Measurements from ENCODE around the gene MFSD6. TPM values are rescaled to one million over a fixed set of nuclear protein-coding genes. Genes with fewer than 3 reads are reported as not detected.

The MFSD6 gene
- total RNA-seq, 6 experiments from 2014 or later, result 3.2 to 10.4 (median 9.5) TPM

- Mint-ChIP-seq H3K27me3 (ENCODE audit: insufficient read depth) (no peaks in the 10 kb centered on the region), H3K36me3 (ENCODE audit: low read depth) (peaks cover 26% of the 10 kb centered on the region), H3K4me3 (peak overlapping the region; percentile 94), H3K4me1 (ENCODE audit: low read depth) (peaks cover 32% of the 10 kb centered on the region), H3K9me3 (peaks cover 15% of the 10 kb centered on the region), H3K27ac (peak overlapping the region; percentile 84)
- TF ChIP-seq CTCF (IDR thresholded peaks at IDR 0.05), result no peak
- no peak for DNase-seq
Observed at GRCh38 chr2:190535121-190535439, 126.9 kb downstream of the MFSD6 start.

DNA sequence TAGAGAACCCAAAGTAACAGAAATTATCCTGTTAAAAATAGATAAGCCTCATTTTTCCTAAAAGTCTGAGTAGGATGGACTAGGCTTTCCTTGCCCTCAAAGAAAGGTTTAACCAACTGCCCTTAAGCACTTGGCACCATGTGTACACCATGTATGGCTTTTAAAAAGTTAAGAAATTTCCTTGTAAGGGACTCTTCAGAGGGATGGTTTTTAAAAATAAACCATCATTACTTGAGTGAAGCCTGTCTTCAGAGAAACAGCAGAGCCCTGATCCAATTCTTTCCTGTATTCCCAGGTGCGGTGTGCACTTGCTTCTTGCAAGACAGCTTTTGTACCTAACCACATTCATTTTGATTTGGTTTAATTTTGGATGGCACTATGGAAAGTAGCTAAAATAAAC, 127.4 kb downstream of the MFSD6 start:
- no peak for DNase-seq
- peak overlapping the region; percentile 94 for H3K4me3 Mint-ChIP-seq

DNA sequence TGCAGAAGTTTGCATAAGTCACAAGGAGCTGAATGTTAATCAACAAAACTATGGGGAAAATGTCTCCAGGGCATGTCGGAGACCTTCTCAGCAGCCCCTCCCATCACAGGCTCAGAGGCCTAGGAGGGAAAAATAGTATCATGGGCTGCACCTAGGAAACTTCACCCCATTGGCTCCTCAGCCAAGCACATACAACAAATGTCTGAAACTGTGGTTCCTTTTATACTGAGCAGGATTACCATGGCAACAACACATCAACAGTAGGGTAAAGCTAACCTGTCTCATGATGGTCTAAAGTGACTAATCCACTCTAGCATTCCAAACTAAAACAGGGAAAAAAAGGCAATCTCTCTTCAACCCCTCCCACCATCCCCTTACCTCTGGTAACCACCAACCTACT, 129.6 kb downstream of the MFSD6 start:
- Mint-ChIP-seq H3K27me3 (ENCODE audit: insufficient read depth) (no peaks in the 10 kb centered on the region), H3K27ac (no peak overlapping the region), H3K9me3 (peaks cover 39% of the 10 kb centered on the region), H3K4me1 (ENCODE audit: low read depth) (peaks cover 20% of the 10 kb centered on the region), H3K4me3 (no peak overlapping the region), H3K36me3 (ENCODE audit: low read depth) (peaks cover 50% of the 10 kb centered on the region)
- DNase-seq, result peak; percentile 38
- TF ChIP-seq CTCF (IDR thresholded peaks at IDR 0.05), result no peak

More for the DNA sequence above, 127.4 kb downstream of the MFSD6 start:
- Mint-ChIP-seq H3K27me3 (ENCODE audit: insufficient read depth) (no peaks in the 10 kb centered on the region), H3K9me3 (peaks cover 20% of the 10 kb centered on the region), H3K4me1 (ENCODE audit: low read depth) (peaks cover 27% of the 10 kb centered on the region), H3K27ac (no peak overlapping the region; the same call in 1 of the 2 replicates), H3K36me3 (ENCODE audit: low read depth) (peaks cover 31% of the 10 kb centered on the region)
- no peak for TF ChIP-seq CTCF (IDR thresholded peaks at IDR 0.05)

- DNase-seq, result no peak
- Mint-ChIP-seq H3K36me3 (ENCODE audit: low read depth) (peaks cover 50% of the 10 kb centered on the region), H3K4me3 (no peak overlapping the region), H3K4me1 (ENCODE audit: low read depth) (peaks cover 19% of the 10 kb centered on the region), H3K9me3 (peaks cover 39% of the 10 kb centered on the region), H3K27me3 (ENCODE audit: insufficient read depth) (no peaks in the 10 kb centered on the region), H3K27ac (no peak overlapping the region)
- no peak for TF ChIP-seq CTCF (IDR thresholded peaks at IDR 0.05)
Observed at GRCh38 chr2:190538201-190538600, 130.0 kb downstream of the MFSD6 start.

GRCh38 chr2:190540048-190540447, 131.9 kb downstream of the MFSD6 start:
- no peak for DNase-seq
- Mint-ChIP-seq H3K4me1 (ENCODE audit: low read depth) (peaks cover 9% of the 10 kb centered on the region; the same call in 1 of the 2 replicates), H3K27me3 (ENCODE audit: insufficient read depth) (no peaks in the 10 kb centered on the region), H3K9me3 (peaks cover 39% of the 10 kb centered on the region), H3K4me3 (no peak overlapping the region), H3K36me3 (ENCODE audit: low read depth) (peaks cover 50% of the 10 kb centered on the region), H3K27ac (no peak overlapping the region)
- TF ChIP-seq CTCF (IDR thresholded peaks at IDR 0.05), result no peak

GRCh38 chr2:190545093-190545492, 136.9 kb downstream of the MFSD6 start:
- H3K4me3 Mint-ChIP-seq, result no peak overlapping the region
- H3K27me3 Mint-ChIP-seq (ENCODE audit: insufficient read depth), result no peaks in the 10 kb centered on the region; the same call in 1 of the 2 replicates
- no peak for DNase-seq
- peaks cover 23% of the 10 kb centered on the region for H3K36me3 Mint-ChIP-seq (ENCODE audit: low read depth)
- H3K9me3 Mint-ChIP-seq, result peaks cover 24% of the 10 kb centered on the region
- peaks cover 9% of the 10 kb centered on the region; the same call in 1 of the 2 replicates for H3K4me1 Mint-ChIP-seq (ENCODE audit: low read depth)
- no peak for TF ChIP-seq CTCF (IDR thresholded peaks at IDR 0.05)
- H3K27ac Mint-ChIP-seq, result no peak overlapping the region
